Endothelial cell of umbilical vein (primary cell): ENCODE measurements around the gene PTGES3L. TPM values are rescaled to one million over a fixed set of nuclear protein-coding genes. Genes with fewer than 3 reads are reported as not detected.

Experiments used
- BruUV-seq: library from RNA; stranded (reverse); fragments of 400-500 nt; replicated peaks from 2 replicates; lab custom pipeline; 2021; lab: Mats Ljungman, UMichigan
- CTCF ChIA-PET: fragments of 300-600, 350-600 bp; sonication (Branson Sonifier 250); formaldehyde crosslinking; loops from one replicate; lab custom pipeline; 2021; ENCODE audit warnings: antibody characterized with exemption, inconsistent platforms; lab: Charles Lee
- POLR2A ChIA-PET: fragments of 300-600, 350-600 bp; sonication (Branson Sonifier 250); formaldehyde crosslinking; loops from one replicate; lab custom pipeline; 2021; ENCODE audit warnings: antibody characterized with exemption, inconsistent platforms; lab: Charles Lee
- DNase-seq: peaks from one replicate; pipeline ENCODE4 v3.0.0-alpha.2; 2011; ENCODE audit warnings: low read depth, low spot score
- FAIRE-seq: peaks from 2 replicates; lab custom pipeline; 2011; peaks lifted over from hg19 to GRCh38; lab: Jason Lieb, UNC
- H2AFZ ChIP-seq: 2 replicates; pipeline ENCODE4 v1.6.0; 2012; ENCODE audit warnings: low read depth, low read length, control low read depth, inconsistent platforms
- H3K27ac ChIP-seq: 2 replicates; pipeline ENCODE4 v1.5.1; 2011; ENCODE audit warnings: low read depth, mild to moderate bottlenecking, control low read depth, low read length, moderate library complexity; ENCODE audit not compliant: insufficient read depth
- H3K27me3 ChIP-seq, 2 experiments: 2 replicates each; pipeline versions ENCODE4 v1.6.0 to v1.6.1; 2011; ENCODE audit warnings: low read length in 2 of 2, mixed read lengths in 1 of 2; ENCODE audit not compliant: control insufficient read depth in 2 of 2, insufficient read depth in 2 of 2
- H3K36me3 ChIP-seq, 2 experiments: 2 replicates in 1 of 2; 3 replicates in 1 of 2; pipeline ENCODE4 v1.5.1; 2011; ENCODE audit warnings: low read length in 2 of 2, mild to moderate bottlenecking in 1 of 2, moderate library complexity in 1 of 2; ENCODE audit not compliant: control insufficient read depth in 2 of 2, insufficient read depth in 2 of 2; ENCODE audit errors: extremely low read depth in 1 of 2
- H3K4me1 ChIP-seq: 3 replicates; pipeline ENCODE4 v1.5.1; 2011; ENCODE audit warnings: mild to moderate bottlenecking, low read length; ENCODE audit not compliant: control insufficient read depth, insufficient read depth; ENCODE audit errors: extremely low read depth
- H3K4me2 ChIP-seq: 2 replicates; pipeline ENCODE4 v1.6.1; 2011; ENCODE audit warnings: low read length, control low read depth, mixed read lengths; ENCODE audit not compliant: insufficient read depth
- H3K4me3 ChIP-seq, 3 experiments: fragments of 200-600 bp in 1 of 3; sonication (generic), shearing (Covaris generic) in 1 of 3; replicated peaks in 1 of 3; 2 replicates each; pipeline ENCODE4 v1.5.1; 2011 to 2016; ENCODE audit warnings: control low read depth in 3 of 3, low read length in 3 of 3, mild to moderate bottlenecking in 2 of 3, inconsistent platforms in 1 of 3, low read depth in 1 of 3, moderate library complexity in 1 of 3; ENCODE audit not compliant: insufficient read depth in 1 of 3
- H3K79me2 ChIP-seq: 2 replicates; pipeline ENCODE4 v1.6.0; 2012; ENCODE audit warnings: low read length, inconsistent platforms; ENCODE audit not compliant: control insufficient read depth, insufficient read depth
- H3K9ac ChIP-seq: replicated peaks from 2 replicates; pipeline ENCODE3; 2011; ENCODE audit warnings: low read length, control low read depth; ENCODE audit not compliant: insufficient read depth; ENCODE audit errors: extremely low read depth
- H3K9me1 ChIP-seq: replicated peaks from 3 replicates; pipeline ENCODE4 v1.6.0; 2011; ENCODE audit warnings: mild to moderate bottlenecking, low read length; ENCODE audit not compliant: control insufficient read depth, insufficient read depth; ENCODE audit errors: extremely low read depth
- H3K9me3 ChIP-seq: replicated peaks from 2 replicates; pipeline ENCODE4 v1.5.1; 2012; ENCODE audit warnings: low read length, inconsistent platforms; ENCODE audit not compliant: control insufficient read depth, insufficient read depth
- H4K20me1 ChIP-seq: replicated peaks from 2 replicates; pipeline ENCODE3; 2011; ENCODE audit warnings: mild to moderate bottlenecking, low read length; ENCODE audit not compliant: control insufficient read depth, insufficient read depth; ENCODE audit errors: extremely low read depth
- CTCF ChIP-seq, 2 donors: IDR thresholded peaks; 1 replicate in 1 of 2; 2 replicates in 1 of 2; pipeline ENCODE4 v1.5.1; 2011; ENCODE audit warnings: low read length in 2 of 2, mild to moderate bottlenecking in 2 of 2, moderate library complexity in 2 of 2, control low read depth in 1 of 2, inconsistent platforms in 1 of 2, low read depth in 1 of 2; ENCODE audit not compliant: insufficient read depth in 1 of 2; ENCODE audit errors: extremely low read depth in 1 of 2
- EZH2 ChIP-seq: IDR thresholded peaks from 2 replicates; pipeline ENCODE4 v1.6.1; 2012; ENCODE audit warnings: borderline replicate concordance, low read depth, mild to moderate bottlenecking, moderate library complexity, low read length, inconsistent platforms; ENCODE audit not compliant: severe bottlenecking
- FOS ChIP-seq: IDR thresholded peaks from 2 replicates; pipeline ENCODE4 v1.6.1; 2011; ENCODE audit warnings: mild to moderate bottlenecking, low read length, moderate library complexity, borderline replicate concordance; ENCODE audit not compliant: insufficient read depth
- GATA2 ChIP-seq: IDR thresholded peaks from 2 replicates; pipeline ENCODE4 v1.7.0; 2011; ENCODE audit warnings: low read depth, mild to moderate bottlenecking, moderate library complexity, mixed read lengths, low read length; ENCODE audit not compliant: insufficient read length, insufficient read depth
- JUN ChIP-seq: IDR thresholded peaks from 2 replicates; pipeline ENCODE4 v1.6.1; 2011; ENCODE audit warnings: borderline replicate concordance, low read depth; ENCODE audit not compliant: insufficient read length, insufficient read depth
- MYC ChIP-seq: IDR thresholded peaks from one replicate; pipeline ENCODE4 v1.6.1; 2011; ENCODE audit warnings: mild to moderate bottlenecking, low read depth, low read length
- POLR2A ChIP-seq: IDR thresholded peaks from 2 replicates; pipeline ENCODE4 v1.6.1; 2012; ENCODE audit warnings: low read depth, mild to moderate bottlenecking, control low read depth, low read length
- POLR2AphosphoS5 ChIP-seq: IDR thresholded peaks from 2 replicates; pipeline ENCODE4 v1.6.1; 2012; ENCODE audit warnings: low read depth, mild to moderate bottlenecking, control low read depth, low read length, moderate library complexity; ENCODE audit not compliant: insufficient read depth
- dilution Hi-C: fragments of 300-500 bp; cut with MboI; formaldehyde crosslinking; loops from one replicate; pipeline ENCODE4 v1.15.0; 2019; ENCODE audit warnings: low sequenced_read_pairs; ENCODE audit not compliant: extremely low pct_ligation_motif_present
- intact Hi-C: fragments of 100-400 bp; cut with micrococcal nuclease; formaldehyde crosslinking; loops from one replicate; pipeline ENCODE4 v1.10.0; 2022
- polyA plus RNA-seq, 4 experiments: library from polyadenylated mRNA; depleted of rRNA in 3 of 4; stranded (reverse) in 3 of 4; unstranded in 1 of 4; fragments of >200 nt; gene quantifications; 2 replicates each; pipeline versions ENCODE4 v1.2.1 to v1.2.3, GENCODE V29; 2011 to 2012; ENCODE audit warnings: missing spikeins in 1 of 4
- total RNA-seq: library from RNA; stranded (reverse); gene quantifications from 2 replicates; pipeline ENCODE4 v1.2.3, GENCODE V29; 2021
- TF ChIP-seq, protein P1 (sequence below): IDR thresholded peaks from 2 replicates; pipeline ENCODE4 v1.6.1; 2011; ENCODE audit not compliant: insufficient read depth, insufficient read length

The PTGES3L gene
- total and polyA plus RNA-seq, 2 donors (not counting 3 experiments of a cell fraction or from before 2014, with no cell fraction given), result 0.23 TPM; not detected in 1

DNA sequence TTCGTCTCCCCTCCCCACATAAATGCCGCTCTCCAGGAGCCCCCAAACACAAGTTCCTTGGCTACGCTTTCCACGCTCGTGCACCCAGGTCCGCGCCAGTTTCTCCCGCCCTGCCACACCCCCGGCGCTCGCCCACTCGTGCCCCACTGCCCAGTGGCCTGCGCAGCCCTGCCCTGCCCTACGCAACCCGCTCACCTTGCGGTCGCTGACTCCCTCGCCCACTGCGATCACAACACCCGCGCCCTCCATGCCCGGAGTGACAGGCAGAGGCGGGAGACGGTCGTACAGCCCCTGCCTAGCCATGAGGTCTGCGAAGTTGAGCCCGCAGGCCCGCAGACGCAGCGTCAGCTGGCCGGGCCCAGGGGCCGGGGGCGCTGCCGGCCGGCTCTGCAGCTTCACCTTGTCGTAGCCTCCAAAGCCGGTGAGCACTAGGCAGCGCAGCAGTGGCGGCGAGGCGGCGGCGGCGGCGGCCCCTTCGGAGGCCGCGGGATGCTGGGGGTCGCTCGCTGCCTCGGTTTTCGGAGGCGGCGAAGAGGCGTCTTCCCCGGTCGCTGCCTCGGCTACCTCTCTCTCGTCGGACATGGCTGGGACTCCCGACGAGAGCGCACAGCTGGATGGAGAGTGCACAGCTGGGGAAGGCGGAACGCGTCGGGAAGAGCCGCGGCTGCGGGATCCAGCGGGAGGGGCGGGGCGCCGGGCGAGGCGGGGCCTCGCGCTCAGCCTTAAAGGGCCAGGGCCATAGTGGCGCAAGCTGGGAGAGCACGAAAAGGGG, 42.0 kb upstream of the PTGES3L start, which contains the start of gene VAT1:
Gene VAT1 (minus strand): TSS at position 645 of the 772 bp plus-strand sequence. CDS start 63 bp downstream, at position 582.
- peaks cover 27% of the 10 kb centered on the region for H3K4me1 ChIP-seq
- H3K9ac ChIP-seq, result peak within 1 kb of the TSS; percentile 71
- peaks cover 0 to 9% of the 10 kb centered on the region in 2 experiments for H3K36me3 ChIP-seq
- no peaks in the 10 kb centered on the region for H3K9me3 ChIP-seq
- BruUV-seq, result TSS peak; percentile 19
- H4K20me1 ChIP-seq, result no peaks in the 10 kb centered on the region
- POLR2A ChIA-PET, result interaction anchor here (0.8 to 2.7 kb wide), 3 partner anchors 21 to 294 kb away, joined by 3 to 13 read pairs (median 5); partner anchors contain the start of gene RPL27
- H3K4me2 ChIP-seq, result peak within 1 kb of the TSS; percentile 44
- peak within 1 kb of the TSS; percentile 87 for H2AFZ ChIP-seq
- peak; percentile 57 for TF ChIP-seq POLR2AphosphoS5
- TF ChIP-seq, protein P1, sequence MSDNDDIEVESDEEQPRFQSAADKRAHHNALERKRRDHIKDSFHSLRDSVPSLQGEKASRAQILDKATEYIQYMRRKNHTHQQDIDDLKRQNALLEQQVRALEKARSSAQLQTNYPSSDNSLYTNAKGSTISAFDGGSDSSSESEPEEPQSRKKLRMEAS, result no peak
- no peak for TF ChIP-seq FOS
- TF ChIP-seq POLR2A, result peak; percentile 77
- TF ChIP-seq CTCF (IDR thresholded peaks at IDR 0.05; ENCODE audit: extremely low read depth in 1 of 2, insufficient read depth in 1 of 2, low read depth in 1 of 2, low read length in 2 of 2), result no peak
- TF ChIP-seq EZH2, result no peak
- no peak for TF ChIP-seq MYC
- no peak for TF ChIP-seq GATA2
- no peak for TF ChIP-seq JUN
- peak within 1 kb of the TSS; percentile 60 for H3K27ac ChIP-seq
- H3K9me1 ChIP-seq, result no peaks in the 10 kb centered on the region
- DNase-seq (peak; percentile 78), FAIRE-seq (peak; percentile 75)
- peak within 1 kb of the TSS; percentile 78 to 97 (median 82) for H3K4me3 ChIP-seq
- CTCF ChIA-PET, result interaction anchor here (0.6 to 5.5 kb wide), 3 partner anchors 15 to 294 kb away, joined by 3 to 22 read pairs (median 20); partner anchors contain the start of genes IFI35 and RPL27
- H3K79me2 ChIP-seq, result peaks cover 37% of the 10 kb centered on the region
- dilution Hi-C loops, result no loop called here
- no peaks in the 10 kb centered on the region for H3K27me3 ChIP-seq
- intact Hi-C loops, result loop anchor here (1.0 to 2.0 kb wide), 3 partner anchors 15 to 149 kb away; partner anchors contain the start of genes IFI35, NBR1 and RPL27
